Measurements from ENCODE around the gene SPIRE1. TPM values are rescaled to one million over a fixed set of nuclear protein-coding genes. Genes with fewer than 3 reads are reported as not detected.
A peak's percentile ranks its signal among the peaks of the same experiment; 100 is the strongest.
"Not testable (repeated sequence)": the region's sequence is repeated elsewhere in the genome, so short reads cannot be mapped to it uniquely, and the experiment has no call there.

SPIRE1 gene
- total RNA-seq, 1 donor from 2014 or later: 39.8 TPM

GRCh38 chr18:12421732-12422131 is 236.2 kb downstream of the SPIRE1 start:
- DNase-seq (ENCODE audit: low spot score): no peak

GRCh38 chr18:12420821-12421421 is 237.0 kb downstream of the SPIRE1 start:
- no peak for DNase-seq (ENCODE audit: low spot score)

GRCh38 chr18:12417687-12418086 is 240.2 kb downstream of the SPIRE1 start:
- no peak for DNase-seq (ENCODE audit: low spot score)

- no peak for DNase-seq (ENCODE audit: low spot score)
These were observed 241.7 kb downstream of the SPIRE1 start for GRCh38 chr18:12416098-12416729.

- no peak for DNase-seq (ENCODE audit: low spot score)
These were observed 246.5 kb downstream of the SPIRE1 start for GRCh38 chr18:12411456-12411855.

GRCh38 chr18:12410747-12411146 is 247.2 kb downstream of the SPIRE1 start:
- not testable (repeated sequence) for DNase-seq (ENCODE audit: low spot score)

GRCh38 chr18:12410081-12410481 is 247.8 kb downstream of the SPIRE1 start:
- DNase-seq (ENCODE audit: low spot score): no peak

- DNase-seq (ENCODE audit: low spot score): no peak
These were observed 248.4 kb downstream of the SPIRE1 start for GRCh38 chr18:12409469-12409868.

GRCh38 chr18:12408247-12408869 is 249.5 kb downstream of the SPIRE1 start:
- no peak for DNase-seq (ENCODE audit: low spot score)

- no peak for DNase-seq (ENCODE audit: low spot score)
These were observed 251.4 kb downstream of the SPIRE1 start for GRCh38 chr18:12406371-12407111.

GRCh38 chr18:12405066-12405465 is 252.8 kb downstream of the SPIRE1 start:
- DNase-seq (ENCODE audit: low spot score): no peak

- DNase-seq (ENCODE audit: low spot score): no peak
These were observed 254.1 kb downstream of the SPIRE1 start for GRCh38 chr18:12403601-12404506.

- DNase-seq (ENCODE audit: low spot score): no peak
These were observed 256.0 kb downstream of the SPIRE1 start for GRCh38 chr18:12401881-12402280.

GRCh38 chr18:12399231-12399630 is 258.7 kb downstream of the SPIRE1 start:
- no peak for DNase-seq (ENCODE audit: low spot score)

GRCh38 chr18:12398625-12399024 is 259.3 kb downstream of the SPIRE1 start:
- DNase-seq (ENCODE audit: low spot score): no peak

- peak; percentile 41 for DNase-seq (ENCODE audit: low spot score)
These were observed 260.1 kb downstream of the SPIRE1 start for GRCh38 chr18:12397793-12398192.

- DNase-seq (ENCODE audit: low spot score): peak; percentile 73
These were observed 260.7 kb downstream of the SPIRE1 start for GRCh38 chr18:12397254-12397653.

Data from mesenteric fat pad (tissue), 1 donor.